GM23248 (cell line): ENCODE measurements around the gene RTP1. TPM values are rescaled to one million over a fixed set of nuclear protein-coding genes. Genes with fewer than 3 reads are reported as not detected.
A peak's percentile ranks its signal among the peaks of the same experiment; 100 is the strongest.
"Not testable (repeated sequence)": the region's sequence is repeated elsewhere in the genome, so short reads cannot be mapped to it uniquely, and the experiment has no call there.

ENCODE experiments used
- DNase-seq: peaks from one replicate; pipeline ENCODE4 v3.0.0-alpha.2; 2015
- H2AFZ ChIP-seq: fragments of 200-600 bp; sonication (generic); 2 replicates; pipeline ENCODE4 v1.6.1; 2016; ENCODE audit warnings: antibody characterized with exemption
- H3F3A ChIP-seq: fragments of 200-600 bp; sonication (generic); 2 replicates; pipeline ENCODE4 v1.6.1; 2016; ENCODE audit warnings: mild to moderate bottlenecking, antibody characterized with exemption, mixed run types; ENCODE audit not compliant: insufficient read depth
- H3K27ac ChIP-seq: fragments of 200-600 bp; sonication (generic); 2 replicates; pipeline ENCODE4 v1.5.1; 2016; ENCODE audit warnings: mild to moderate bottlenecking
- H3K27me3 ChIP-seq: fragments of 200-600 bp; sonication (generic); replicated peaks from 2 replicates; pipeline ENCODE4 v1.6.1; 2016; ENCODE audit warnings: mild to moderate bottlenecking; ENCODE audit not compliant: insufficient read depth
- H3K36me3 ChIP-seq: fragments of 200-600 bp; sonication (generic); 2 replicates; pipeline ENCODE4 v1.6.1; 2016; ENCODE audit warnings: low read depth, mild to moderate bottlenecking
- H3K4me1 ChIP-seq: fragments of 200-600 bp; sonication (generic); 2 replicates; pipeline ENCODE4 v1.6.1; 2016; ENCODE audit warnings: mild to moderate bottlenecking; ENCODE audit not compliant: insufficient read depth
- H3K4me2 ChIP-seq: fragments of 200-600 bp; sonication (generic); one replicate; pipeline ENCODE4 v1.6.1; 2016; ENCODE audit warnings: mild to moderate bottlenecking; ENCODE audit not compliant: unreplicated experiment
- H3K4me3 ChIP-seq: fragments of 200-600 bp; sonication (generic); 2 replicates; pipeline ENCODE4 v1.5.1; 2016; ENCODE audit warnings: mild to moderate bottlenecking
- H3K79me2 ChIP-seq: fragments of 200-600 bp; sonication (generic); 2 replicates; pipeline ENCODE4 v1.6.1; 2016; ENCODE audit warnings: mild to moderate bottlenecking; ENCODE audit not compliant: insufficient read depth
- H3K9ac ChIP-seq: fragments of 200-600 bp; sonication (generic); 2 replicates; pipeline ENCODE4 v1.6.1; 2016; ENCODE audit warnings: mild to moderate bottlenecking
- H3K9me2 ChIP-seq: fragments of 200-600 bp; sonication (generic); 2 replicates; pipeline ENCODE4 v1.6.1; 2016; ENCODE audit warnings: mixed run types, mild to moderate bottlenecking, moderate library complexity; ENCODE audit not compliant: insufficient read depth
- H3K9me3 ChIP-seq: fragments of 200-600 bp; sonication (generic); one replicate; pipeline ENCODE4 v1.6.1; 2017; ENCODE audit warnings: low read depth
- H4K20me1 ChIP-seq: fragments of 200-600 bp; sonication (generic); 2 replicates; pipeline ENCODE4 v1.6.0; 2016; ENCODE audit not compliant: insufficient read depth
- EZH2 ChIP-seq: fragments of 200-600 bp; sonication (generic); IDR thresholded peaks from 2 replicates; pipeline ENCODE4 v1.6.1; 2018; ENCODE audit warnings: antibody characterized with exemption, mild to moderate bottlenecking; ENCODE audit not compliant: insufficient read depth, poor library complexity, severe bottlenecking
- EZH2phosphoT487 ChIP-seq: fragments of 200-600 bp; sonication (generic); IDR thresholded peaks from 2 replicates; pipeline ENCODE4 v1.6.1; 2018; ENCODE audit warnings: antibody characterized with exemption, moderate library complexity, mild to moderate bottlenecking, low read depth; ENCODE audit not compliant: insufficient read depth
- WGBS, 2 experiments: methylation state at CpG; one replicate each; pipeline ENCODE4 v1.1.6; 2015 to 2017; ENCODE audit warnings: low lambda C conversion rate in 2 of 2, low coverage in 1 of 2; ENCODE audit errors: missing lambda C conversion rate in 2 of 2; 5-methylcytosine and 5-hydroxymethylcytosine counted together
- in situ Hi-C: fragments of 300-500 bp; cut with MboI; formaldehyde crosslinking; loops from 2 replicates; pipeline ENCODE4 v1.15.0; 2020
- polyA plus RNA-seq: library from polyadenylated mRNA; unstranded; fragments of >200 nt; fragmentation: Nextera tagmentation; extraction: Ambion mirVana; gene quantifications from 2 replicates; pipeline ENCODE4 v1.2.1, GENCODE V29; 2016
- total RNA-seq: library from RNA; depleted of rRNA; stranded (reverse); fragments of >200 nt; shearing (Covaris generic); gene quantifications from 2 replicates; pipeline ENCODE4 v1.2.3, GENCODE V29; 2014

Gene RTP1
- total and polyA plus RNA-seq, 2 experiments from 2014 or later: not detected

- Histone ChIP-seq H3K9me3 (no peaks in the 10 kb centered on the region), H3K9ac (no peak overlapping the region), H3F3A (peaks cover 14% of the 10 kb centered on the region), H3K4me2 (no peak overlapping the region), H3K4me3 (no peak overlapping the region), H3K4me1 (peaks cover 26% of the 10 kb centered on the region), H2AFZ (no peak overlapping the region), H3K36me3 (no peaks in the 10 kb centered on the region), H3K27me3 (no peaks in the 10 kb centered on the region), H3K9me2 (no peaks in the 10 kb centered on the region), H3K27ac (no peak overlapping the region), H3K79me2 (no peaks in the 10 kb centered on the region), H4K20me1 (no peaks in the 10 kb centered on the region)
- 95 to 97% methylated on average over 2 of the region's 2 CpGs for WGBS, 2 experiments
- TF ChIP-seq EZH2phosphoT487 (no peak), EZH2 (no peak)
- no peak for DNase-seq
- in situ Hi-C loops: no loop called here
Measured at GRCh38 chr3:187169231-187169960, 27.9 kb upstream of the RTP1 start.

- H3K9ac ChIP-seq, H3K4me2 ChIP-seq, H3K4me3 ChIP-seq, H3K27me3 ChIP-seq, H3K27ac ChIP-seq, DNase-seq, H3K36me3 ChIP-seq, H4K20me1 ChIP-seq, H3K9me2 ChIP-seq, H2AFZ ChIP-seq, in situ Hi-C loops, H3K9me3 ChIP-seq, H3K79me2 ChIP-seq: not testable (repeated sequence)
- Histone ChIP-seq H3F3A (peaks cover 14% of the 10 kb centered on the region), H3K4me1 (peaks cover 26% of the 10 kb centered on the region)
- 97% methylated on average over 5 of the region's 5 CpGs for WGBS, 2 experiments
Measured at GRCh38 chr3:187170911-187171310, 26.4 kb upstream of the RTP1 start.

- no peak overlapping the region for H3K4me2 ChIP-seq
- H3K36me3 ChIP-seq: no peaks in the 10 kb centered on the region
- in situ Hi-C loops: no loop called here
- H3K4me1 ChIP-seq: peaks cover 26% of the 10 kb centered on the region
- no peaks in the 10 kb centered on the region for H3K79me2 ChIP-seq
- DNase-seq: no peak
- H3K4me3 ChIP-seq: no peak overlapping the region
- TF ChIP-seq EZH2 (no peak), EZH2phosphoT487 (no peak)
- no peaks in the 10 kb centered on the region for H3K27me3 ChIP-seq
- no peak overlapping the region for H3K9ac ChIP-seq
- 0 out of 2 replicates have a peak overlapping the region, but pooled peaks have one; percentile 78 for H2AFZ ChIP-seq
- no peaks in the 10 kb centered on the region for H4K20me1 ChIP-seq
- no peaks in the 10 kb centered on the region for H3K9me2 ChIP-seq
- H3F3A ChIP-seq: peaks cover 14% of the 10 kb centered on the region
- no peaks in the 10 kb centered on the region for H3K9me3 ChIP-seq
- WGBS, 2 experiments: 84 to 94% methylated on average over 2 of the region's 2 CpGs
- H3K27ac ChIP-seq: no peak overlapping the region
Measured at GRCh38 chr3:187172929-187173328, 24.4 kb upstream of the RTP1 start.

GRCh38 chr3:187181454-187182170 lies 15.7 kb upstream of the RTP1 start:
- DNase-seq: no peak
- Histone ChIP-seq H3F3A (peaks cover 5% of the 10 kb centered on the region), H3K9me3 (no peaks in the 10 kb centered on the region), H3K27ac (no peak overlapping the region), H4K20me1 (no peaks in the 10 kb centered on the region), H3K9me2 (no peaks in the 10 kb centered on the region), H3K9ac (no peak overlapping the region), H3K4me3 (no peak overlapping the region), H2AFZ (no peak overlapping the region), H3K36me3 (no peaks in the 10 kb centered on the region), H3K4me1 (peaks cover 20% of the 10 kb centered on the region), H3K79me2 (no peaks in the 10 kb centered on the region), H3K27me3 (no peaks in the 10 kb centered on the region), H3K4me2 (no peak overlapping the region)
- TF ChIP-seq EZH2phosphoT487 (no peak), EZH2 (no peak)
- in situ Hi-C loops: no loop called here
- 87 to 89% methylated on average over 7 of the region's 7 CpGs for WGBS, 2 experiments
